ENCODE measurements around the gene SLC22A24. TPM values are rescaled to one million over a fixed set of nuclear protein-coding genes. Genes with fewer than 3 reads are reported as not detected.

The SLC22A24 gene, protein sequence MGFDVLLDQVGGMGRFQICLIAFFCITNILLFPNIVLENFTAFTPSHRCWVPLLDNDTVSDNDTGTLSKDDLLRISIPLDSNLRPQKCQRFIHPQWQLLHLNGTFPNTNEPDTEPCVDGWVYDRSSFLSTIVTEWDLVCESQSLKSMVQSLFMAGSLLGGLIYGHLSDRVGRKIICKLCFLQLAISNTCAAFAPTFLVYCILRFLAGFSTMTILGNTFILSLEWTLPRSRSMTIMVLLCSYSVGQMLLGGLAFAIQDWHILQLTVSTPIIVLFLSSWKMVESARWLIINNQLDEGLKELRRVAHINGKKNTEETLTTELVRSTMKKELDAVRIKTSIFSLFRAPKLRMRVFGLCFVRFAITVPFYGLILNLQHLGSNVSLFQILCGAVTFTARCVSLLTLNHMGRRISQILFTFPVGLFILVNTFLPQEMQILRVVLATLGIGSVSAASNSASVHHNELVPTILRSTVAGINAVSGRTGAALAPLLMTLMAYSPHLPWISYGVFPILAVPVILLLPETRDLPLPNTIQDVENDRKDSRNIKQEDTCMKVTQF
- not detected for total RNA-seq

DNA sequence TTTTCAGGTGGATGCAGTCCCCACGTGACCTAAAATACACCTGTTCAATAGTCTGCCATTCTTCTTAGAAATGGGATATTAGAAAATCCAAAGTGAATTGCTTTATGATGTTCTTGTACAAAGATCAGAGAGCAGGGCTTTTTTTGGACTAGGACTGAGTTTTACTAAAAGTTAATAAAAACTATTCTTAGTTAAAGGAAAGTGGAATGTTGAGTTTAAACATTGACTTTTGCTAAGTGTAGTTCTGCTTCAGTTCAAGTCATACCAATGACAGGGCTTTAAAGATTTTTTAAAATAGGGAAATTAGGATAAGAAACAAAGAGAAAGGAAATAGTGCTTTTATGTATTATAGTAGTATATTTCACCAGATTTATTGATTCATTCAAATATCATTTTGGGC, at the start of gene SLC22A24:
Gene SLC22A24 (minus strand): TSS at position 101 of the 400 bp plus-strand sequence. CDS start 442 bp downstream, outside the sequence.
- no peak within 1 kb of the TSS for H3K4me3 ChIP-seq
- H3K4me1 ChIP-seq = no peaks in the 10 kb centered on the region
- no peaks in the 10 kb centered on the region for H3K27me3 ChIP-seq
- no peak within 1 kb of the TSS for H3K27ac ChIP-seq
- intact Hi-C loops (cut with DNase I) = no loop called here
- H3K36me3 ChIP-seq = no peaks in the 10 kb centered on the region
- TF ChIP-seq POLR2AphosphoS5 (IDR thresholded peaks at IDR 0.05; ENCODE audit: insufficient read depth in 1 of 2, low read depth in 1 of 2) (no peak), POLR2A (IDR thresholded peaks at IDR 0.05) (no peak)
- TF ChIP-seq, protein P1, sequence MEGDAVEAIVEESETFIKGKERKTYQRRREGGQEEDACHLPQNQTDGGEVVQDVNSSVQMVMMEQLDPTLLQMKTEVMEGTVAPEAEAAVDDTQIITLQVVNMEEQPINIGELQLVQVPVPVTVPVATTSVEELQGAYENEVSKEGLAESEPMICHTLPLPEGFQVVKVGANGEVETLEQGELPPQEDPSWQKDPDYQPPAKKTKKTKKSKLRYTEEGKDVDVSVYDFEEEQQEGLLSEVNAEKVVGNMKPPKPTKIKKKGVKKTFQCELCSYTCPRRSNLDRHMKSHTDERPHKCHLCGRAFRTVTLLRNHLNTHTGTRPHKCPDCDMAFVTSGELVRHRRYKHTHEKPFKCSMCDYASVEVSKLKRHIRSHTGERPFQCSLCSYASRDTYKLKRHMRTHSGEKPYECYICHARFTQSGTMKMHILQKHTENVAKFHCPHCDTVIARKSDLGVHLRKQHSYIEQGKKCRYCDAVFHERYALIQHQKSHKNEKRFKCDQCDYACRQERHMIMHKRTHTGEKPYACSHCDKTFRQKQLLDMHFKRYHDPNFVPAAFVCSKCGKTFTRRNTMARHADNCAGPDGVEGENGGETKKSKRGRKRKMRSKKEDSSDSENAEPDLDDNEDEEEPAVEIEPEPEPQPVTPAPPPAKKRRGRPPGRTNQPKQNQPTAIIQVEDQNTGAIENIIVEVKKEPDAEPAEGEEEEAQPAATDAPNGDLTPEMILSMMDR (IDR thresholded peaks at IDR 0.05) = no peak
- no peaks in the 10 kb centered on the region for H3K9me3 ChIP-seq
- DNase-seq (ENCODE audit: extremely low spot score in 2 of 2) = no peak

DNA sequence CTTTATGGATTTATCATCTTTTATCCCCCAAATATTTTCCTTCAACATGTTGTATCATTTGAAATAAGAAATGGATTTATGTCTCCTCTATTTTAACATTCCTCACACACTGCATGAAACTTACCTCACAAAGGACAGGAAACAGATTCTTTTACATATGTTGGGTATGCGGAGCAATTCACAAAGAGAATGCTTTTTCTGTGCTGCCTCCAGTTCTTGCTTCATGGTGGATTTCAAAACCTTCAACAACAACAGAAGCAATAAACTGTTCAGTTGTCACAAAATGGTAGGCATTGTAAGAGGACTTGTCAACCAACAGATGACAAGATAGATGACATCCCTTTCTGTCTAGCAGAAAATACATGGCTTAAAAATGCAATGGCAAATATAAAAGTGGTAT, 36.5 kb upstream of the SLC22A24 start:
- H3K9me3 ChIP-seq = no peaks in the 10 kb centered on the region
- no peak for TF ChIP-seq POLR2AphosphoS5 (IDR thresholded peaks at IDR 0.05; ENCODE audit: insufficient read depth in 1 of 2, low read depth in 1 of 2)
- TF ChIP-seq, protein P1 (IDR thresholded peaks at IDR 0.05) = no peak
- TF ChIP-seq POLR2A (IDR thresholded peaks at IDR 0.05) = no peak
- no peaks in the 10 kb centered on the region for H3K36me3 ChIP-seq
- no peaks in the 10 kb centered on the region for H3K27me3 ChIP-seq
- intact Hi-C loops (cut with DNase I) = no loop called here
- H3K4me1 ChIP-seq = no peaks in the 10 kb centered on the region
- no peak overlapping the region for H3K27ac ChIP-seq
- DNase-seq (ENCODE audit: extremely low spot score in 2 of 2) = no peak
- H3K4me3 ChIP-seq = no peak overlapping the region

DNA sequence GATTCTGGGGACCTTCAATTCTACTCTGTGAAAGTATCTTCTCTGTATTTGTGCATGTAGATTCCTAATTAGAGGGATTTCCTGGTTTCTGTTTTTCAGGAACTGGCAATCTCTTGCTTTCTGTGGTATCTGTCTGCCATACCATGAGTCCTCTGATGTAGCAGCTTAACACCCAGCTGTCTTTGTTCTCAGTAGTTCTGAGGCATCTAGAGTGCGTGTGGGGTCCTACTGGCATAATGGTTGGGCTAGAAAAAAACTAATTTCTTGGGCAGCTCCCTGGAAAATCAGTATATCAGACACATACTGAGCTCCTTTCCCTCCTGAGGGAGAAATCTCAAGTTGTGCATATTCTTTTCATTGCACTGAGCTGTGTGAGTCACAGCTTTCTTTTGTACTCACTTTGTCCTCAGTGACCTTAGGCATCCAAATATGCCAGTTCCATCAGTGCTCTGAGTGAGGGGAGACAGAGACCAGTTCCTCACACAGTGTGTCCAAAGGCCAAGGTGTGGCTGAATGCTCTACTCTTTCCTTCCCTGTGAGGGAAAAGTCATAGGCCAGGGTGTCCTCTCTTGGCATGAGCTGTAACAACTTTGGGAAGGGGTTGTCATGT, 35.5 kb upstream of the SLC22A24 start:
- Histone ChIP-seq H3K9me3 (no peaks in the 10 kb centered on the region), H3K36me3 (no peaks in the 10 kb centered on the region), H3K4me3 (no peak overlapping the region), H3K4me1 (no peaks in the 10 kb centered on the region), H3K27ac (no peak overlapping the region), H3K27me3 (no peaks in the 10 kb centered on the region)
- no peak for TF ChIP-seq POLR2A (IDR thresholded peaks at IDR 0.05)
- no peak for TF ChIP-seq POLR2AphosphoS5 (IDR thresholded peaks at IDR 0.05; ENCODE audit: insufficient read depth in 1 of 2, low read depth in 1 of 2)
- TF ChIP-seq, protein P1 (IDR thresholded peaks at IDR 0.05) = no peak
- intact Hi-C loops (cut with DNase I) = no loop called here
- DNase-seq (ENCODE audit: extremely low spot score in 2 of 2) = no peak

DNA sequence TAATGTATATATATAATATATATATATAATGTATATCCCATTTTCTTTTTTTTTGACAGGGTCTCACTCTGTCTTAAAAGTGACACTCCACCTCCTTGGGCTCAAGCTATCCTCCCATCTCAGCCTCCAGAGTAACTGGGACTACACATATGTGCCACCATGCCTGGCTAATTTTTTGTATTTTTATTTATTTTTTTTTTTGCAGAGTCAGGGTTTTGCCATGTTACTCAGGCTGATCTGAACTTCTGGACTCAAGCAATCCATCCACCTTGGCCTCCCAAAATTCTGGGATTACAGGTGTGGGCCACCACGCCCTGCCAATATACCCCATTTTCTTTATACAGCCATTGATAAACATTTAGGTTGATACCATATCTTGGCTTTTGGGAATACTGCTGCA, 33.9 kb upstream of the SLC22A24 start:
- H3K27me3 ChIP-seq = no peaks in the 10 kb centered on the region
- DNase-seq (ENCODE audit: extremely low spot score in 2 of 2) = no peak
- TF ChIP-seq POLR2A (IDR thresholded peaks at IDR 0.05) (no peak), POLR2AphosphoS5 (IDR thresholded peaks at IDR 0.05; ENCODE audit: insufficient read depth in 1 of 2, low read depth in 1 of 2) (no peak)
- TF ChIP-seq, protein P1 (IDR thresholded peaks at IDR 0.05) = no peak
- H3K9me3 ChIP-seq = no peaks in the 10 kb centered on the region
- no peaks in the 10 kb centered on the region for H3K4me1 ChIP-seq
- H3K27ac ChIP-seq = no peak overlapping the region
- intact Hi-C loops (cut with DNase I) = no loop called here
- H3K36me3 ChIP-seq = no peaks in the 10 kb centered on the region
- no peak overlapping the region for H3K4me3 ChIP-seq
